T-helper 9 cell (primary cell): ENCODE data around the gene MAN1C1.

Experiments
- DNase-seq: peaks from one replicate; pipeline ENCODE4 v3.0.0-alpha.2; 2020

MAN1C1 gene

GRCh38 chr1:25821630-25822091, 205.1 kb downstream of the MAN1C1 start:
- no peak for DNase-seq

- no peak for DNase-seq
Observed at GRCh38 chr1:25825605-25826004, 209.0 kb downstream of the MAN1C1 start.

DNA sequence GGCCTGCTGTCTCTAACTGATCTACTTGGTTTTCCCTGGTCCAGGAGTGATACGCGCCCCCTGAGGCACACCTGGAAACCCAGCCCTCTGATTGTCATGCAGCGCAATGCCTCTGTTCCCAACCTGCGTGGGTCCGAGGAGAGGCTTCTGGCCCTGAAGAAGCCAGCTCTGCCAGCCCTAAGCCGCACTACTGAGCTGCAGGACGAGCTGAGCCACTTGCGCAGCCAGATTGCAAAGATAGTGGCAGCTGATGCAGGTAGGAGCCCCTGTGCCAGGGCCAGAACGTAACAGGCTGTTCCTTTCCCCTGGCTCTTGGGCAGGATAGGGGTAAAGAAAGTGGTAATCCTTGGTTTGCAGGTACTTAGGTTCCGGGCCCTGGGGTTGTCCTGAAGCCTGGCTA, 210.0 kb downstream of the MAN1C1 start:
- no peak for DNase-seq

DNA sequence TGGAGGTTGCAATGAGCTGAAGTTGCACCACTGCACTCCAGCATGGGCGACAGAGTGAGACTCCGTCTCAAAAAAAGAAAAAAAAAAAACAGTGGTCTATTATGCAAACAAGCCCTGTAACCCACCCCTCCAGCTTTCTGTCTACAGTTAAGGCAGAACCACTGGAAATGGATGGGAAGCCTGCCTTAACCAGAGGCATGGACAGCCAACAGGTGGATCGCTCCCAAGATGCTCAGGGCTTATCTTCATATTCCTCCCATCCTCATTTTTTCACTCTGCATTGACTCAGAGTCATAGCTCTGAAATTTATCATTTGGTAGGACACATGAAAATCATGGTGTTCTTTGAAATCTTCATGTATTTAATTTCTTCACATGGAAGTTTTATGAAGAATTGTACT, 211.9 kb downstream of the MAN1C1 start:
- DNase-seq, result no peak

GRCh38 chr1:25829046-25829445, 212.5 kb downstream of the MAN1C1 start:
- no peak for DNase-seq

- DNase-seq, result no peak
Observed at GRCh38 chr1:25831569-25832196, 215.1 kb downstream of the MAN1C1 start.

DNA sequence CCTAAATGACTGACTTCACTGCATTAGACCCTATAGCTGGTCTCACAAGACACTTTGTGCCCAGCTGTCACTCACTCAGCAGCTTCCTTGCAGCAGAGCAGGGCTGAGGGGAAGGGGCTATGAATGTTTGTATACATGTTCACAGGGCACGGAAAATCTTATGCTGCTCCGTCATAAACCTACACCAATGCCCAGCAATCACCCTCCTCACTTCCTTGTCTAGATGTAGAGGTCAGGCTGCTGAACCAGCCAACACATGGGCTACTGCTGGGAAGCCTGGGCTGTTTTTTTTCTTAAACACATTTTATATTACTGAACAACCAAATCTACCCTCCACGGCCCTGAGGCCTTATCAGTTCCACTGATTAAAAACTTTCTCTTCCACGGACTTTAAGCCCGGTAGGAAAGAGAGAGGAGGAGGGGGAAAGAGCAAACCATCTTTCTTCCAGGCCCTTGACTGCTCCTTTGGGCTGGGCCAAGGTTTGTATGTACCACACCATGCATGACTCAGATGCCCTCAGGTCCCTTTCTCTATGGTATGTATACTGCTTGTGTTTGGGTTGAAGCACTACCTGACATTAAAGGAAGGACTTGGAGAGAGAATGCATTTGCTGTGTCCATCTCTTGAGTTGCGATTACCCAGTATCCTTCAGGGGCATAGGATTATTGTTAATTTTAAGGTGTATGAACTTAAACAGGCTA, 215.9 kb downstream of the MAN1C1 start:
- DNase-seq, result no peak

GRCh38 chr1:25833158-25833557, 216.6 kb downstream of the MAN1C1 start:
- DNase-seq, result no peak
